Measurements from ENCODE around the gene PLPP6.

DNA sequence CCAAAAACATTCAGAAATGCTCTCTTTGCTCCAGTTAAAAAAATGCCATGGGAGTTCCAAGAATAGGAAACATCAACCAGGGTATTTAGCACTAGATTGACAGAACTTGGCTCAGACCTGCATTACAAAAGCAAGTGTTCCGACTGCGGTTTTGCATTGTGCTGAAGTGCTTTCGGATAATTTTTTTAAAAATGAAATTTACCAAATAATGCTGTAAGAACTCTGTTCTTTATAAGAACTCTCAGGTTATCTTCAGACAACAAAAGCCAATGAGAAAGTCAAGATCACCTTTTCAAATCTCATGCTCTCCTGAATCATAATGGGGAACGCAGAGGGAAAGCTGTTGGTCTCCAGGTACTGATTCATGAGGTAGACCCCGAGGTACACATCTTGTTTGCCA lies 483 bp upstream of the PLPP6 start:
- TF ChIP-seq, protein P1, sequence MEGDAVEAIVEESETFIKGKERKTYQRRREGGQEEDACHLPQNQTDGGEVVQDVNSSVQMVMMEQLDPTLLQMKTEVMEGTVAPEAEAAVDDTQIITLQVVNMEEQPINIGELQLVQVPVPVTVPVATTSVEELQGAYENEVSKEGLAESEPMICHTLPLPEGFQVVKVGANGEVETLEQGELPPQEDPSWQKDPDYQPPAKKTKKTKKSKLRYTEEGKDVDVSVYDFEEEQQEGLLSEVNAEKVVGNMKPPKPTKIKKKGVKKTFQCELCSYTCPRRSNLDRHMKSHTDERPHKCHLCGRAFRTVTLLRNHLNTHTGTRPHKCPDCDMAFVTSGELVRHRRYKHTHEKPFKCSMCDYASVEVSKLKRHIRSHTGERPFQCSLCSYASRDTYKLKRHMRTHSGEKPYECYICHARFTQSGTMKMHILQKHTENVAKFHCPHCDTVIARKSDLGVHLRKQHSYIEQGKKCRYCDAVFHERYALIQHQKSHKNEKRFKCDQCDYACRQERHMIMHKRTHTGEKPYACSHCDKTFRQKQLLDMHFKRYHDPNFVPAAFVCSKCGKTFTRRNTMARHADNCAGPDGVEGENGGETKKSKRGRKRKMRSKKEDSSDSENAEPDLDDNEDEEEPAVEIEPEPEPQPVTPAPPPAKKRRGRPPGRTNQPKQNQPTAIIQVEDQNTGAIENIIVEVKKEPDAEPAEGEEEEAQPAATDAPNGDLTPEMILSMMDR (IDR thresholded peaks at IDR 0.05 in 8 of 11, conservative IDR thresholded peaks at IDR 0.05 in 3 of 11), result no peak
- TF ChIP-seq POLR2AphosphoS5 (IDR thresholded peaks at IDR 0.05), result no peak

Measured in spleen (tissue), 7 donors.